Common myeloid progenitor, CD34-positive (primary cell): ENCODE results near the gene C16orf96. TPM values are rescaled to one million over a fixed set of nuclear protein-coding genes. Genes with fewer than 3 reads are reported as not detected.

Experiments used
- CTCF ChIA-PET: fragments of 350-600 bp; sonication (Branson Sonifier 250); formaldehyde crosslinking; loops from one replicate; lab custom pipeline; 2021; ENCODE audit warnings: antibody characterized with exemption; lab: Charles Lee
- POLR2A ChIA-PET: fragments of 350-600 bp; sonication (Branson Sonifier 250); formaldehyde crosslinking; loops from one replicate; lab custom pipeline; 2021; ENCODE audit warnings: antibody characterized with exemption; lab: Charles Lee
- DNase-seq, 3 donors: peaks; one replicate each; pipeline versions ENCODE4 v3.0.0 to v3.0.0-alpha.2; 2013
- H3K27ac ChIP-seq, 2 experiments: 1 replicate in 1 of 2; 2 replicates in 1 of 2; pipeline ENCODE4 v1.7.0; 2013; ENCODE audit warnings: inconsistent platforms in 2 of 2, low read length in 2 of 2, mild to moderate bottlenecking in 2 of 2, low read depth in 1 of 2, moderate library complexity in 1 of 2; ENCODE audit not compliant: severe bottlenecking in 2 of 2, insufficient read depth in 1 of 2, poor library complexity in 1 of 2
- H3K27me3 ChIP-seq, 5 experiments: replicated peaks in 2 of 5; 1 replicate in 3 of 5; 2 replicates in 2 of 5; pipeline versions ENCODE4 v1.6.1 to v1.7.0; 2013; ENCODE audit warnings: low read length in 4 of 5, mild to moderate bottlenecking in 2 of 5, moderate library complexity in 2 of 5, inconsistent platforms in 1 of 5; ENCODE audit not compliant: insufficient read depth in 5 of 5, control insufficient read depth in 4 of 5
- H3K36me3 ChIP-seq, 4 experiments: 1 replicate in 2 of 4; 2 replicates in 2 of 4; pipeline versions ENCODE4 v1.6.1 to v1.7.0; 2013; ENCODE audit warnings: low read length in 3 of 4, control low read depth in 1 of 4, mild to moderate bottlenecking in 1 of 4; ENCODE audit not compliant: control insufficient read depth in 4 of 4, insufficient read depth in 4 of 4
- H3K4me1 ChIP-seq, 4 experiments: 1 replicate in 3 of 4; 2 replicates in 1 of 4; pipeline versions ENCODE4 v1.6.1 to v1.7.1; 2013; ENCODE audit warnings: low read length in 3 of 4, mild to moderate bottlenecking in 3 of 4, control low read depth in 1 of 4, inconsistent platforms in 1 of 4, moderate library complexity in 1 of 4; ENCODE audit not compliant: control insufficient read depth in 4 of 4, insufficient read depth in 4 of 4; ENCODE audit errors: control extremely low read depth in 1 of 4
- H3K4me3 ChIP-seq, 7 experiments: 1 replicate in 4 of 7; 2 replicates in 3 of 7; pipeline versions ENCODE4 v1.5.1 to v1.7.0; 2013; ENCODE audit warnings: mild to moderate bottlenecking in 7 of 7, low read length in 6 of 7, moderate library complexity in 6 of 7, inconsistent platforms in 2 of 7, low read depth in 2 of 7, control low read depth in 1 of 7; ENCODE audit not compliant: insufficient read depth in 4 of 7, control insufficient read depth in 1 of 7; ENCODE audit errors: extremely low read depth in 1 of 7
- H3K9me3 ChIP-seq, 5 experiments: 1 replicate in 4 of 5; 2 replicates in 1 of 5; pipeline versions ENCODE4 v1.6.1 to v1.7.1; 2013; ENCODE audit warnings: low read length in 4 of 5, mild to moderate bottlenecking in 2 of 5, inconsistent platforms in 1 of 5, low read depth in 1 of 5, moderate library complexity in 1 of 5; ENCODE audit not compliant: control insufficient read depth in 4 of 5, insufficient read depth in 2 of 5; ENCODE audit errors: control extremely low read depth in 1 of 5
- WGBS: methylation state at CpG from one replicate; pipeline ENCODE4 v1.1.5; 2013; ENCODE audit not compliant: insufficient coverage; 5-methylcytosine and 5-hydroxymethylcytosine counted together
- polyA plus RNA-seq: library from polyadenylated mRNA; unstranded; fragments of 120-200 nt; gene quantifications from one replicate; pipeline ENCODE4 v1.2.1, GENCODE V29; 2013

The C16orf96 gene
- 0.33 TPM for polyA plus RNA-seq

DNA sequence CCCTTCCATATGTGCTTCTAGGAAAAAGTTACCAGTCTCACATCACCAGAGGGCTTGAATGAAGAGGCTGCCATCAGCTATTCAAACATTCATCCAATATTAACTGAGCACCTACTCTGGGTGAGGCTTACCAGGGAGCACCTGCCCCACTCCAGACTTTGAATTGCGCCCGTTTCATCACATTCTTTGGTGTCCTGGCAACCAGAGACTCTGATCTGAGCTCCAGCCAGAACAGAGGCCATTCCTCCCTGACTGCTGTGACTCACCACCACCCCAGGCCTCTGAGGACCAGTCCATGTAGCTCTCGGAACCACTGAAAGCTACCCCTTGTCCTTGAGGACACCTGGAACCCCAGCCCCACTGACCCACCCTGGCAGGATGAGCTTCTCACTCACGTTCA is at the start of gene C16orf96:
C16orf96 (plus strand) TSS at position 229 of the 400 bp plus-strand sequence; CDS start at position 379, 150 bp downstream.
- no peaks in the 10 kb centered on the region for H3K27me3 ChIP-seq
- CTCF ChIA-PET, result interaction anchor here (1.0 to 18.8 kb wide), 7 partner anchors 10 to 55 kb away, joined by 3 to 375 read pairs (median 3); no protein-coding TSS in a partner anchor
- no peaks in the 10 kb centered on the region for H3K4me1 ChIP-seq
- WGBS, result 100% methylated on average over 2 of the region's 4 CpGs
- no peaks in the 10 kb centered on the region for H3K9me3 ChIP-seq
- no peak for DNase-seq
- POLR2A ChIA-PET, result no interaction called here
- no peaks in the 10 kb centered on the region for H3K36me3 ChIP-seq
- H3K27ac ChIP-seq, result no peak within 1 kb of the TSS
- no peak within 1 kb of the TSS for H3K4me3 ChIP-seq

DNA sequence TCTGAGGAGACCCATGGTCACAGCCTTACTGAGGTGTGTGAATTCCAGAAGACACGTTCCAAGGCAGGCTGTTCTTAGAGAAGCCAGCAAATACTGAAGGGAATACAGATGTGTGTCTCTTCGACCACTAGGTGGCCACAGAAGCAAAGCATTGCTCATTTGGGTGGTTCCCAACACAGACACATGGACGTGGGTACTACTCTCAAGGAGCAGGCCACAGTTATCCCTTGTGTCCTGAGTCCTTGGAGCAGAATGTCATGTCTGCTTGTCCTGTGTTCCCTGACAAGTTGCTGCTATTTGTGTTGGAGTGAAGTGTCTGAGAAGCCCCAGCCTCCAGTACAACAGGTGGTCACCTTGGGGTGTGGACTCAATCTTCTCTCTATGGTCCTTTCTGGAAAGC is 49.7 kb upstream of the C16orf96 start:
- Histone ChIP-seq H3K4me1 (peaks cover 16 to 33% (median 31%) of the 10 kb centered on the region in 4 experiments), H3K36me3 (peaks cover 2 to 50% (median 28%) of the 10 kb centered on the region in 4 experiments), H3K4me3 (no peak overlapping the region), H3K27ac (peak overlapping the region; percentile 27 to 57), H3K27me3 (no peaks in the 10 kb centered on the region), H3K9me3 (no peaks in the 10 kb centered on the region)
- CTCF ChIA-PET, result interaction anchor here (0.6 to 15.2 kb wide), 31 partner anchors 6 to 450 kb away, joined by 3 to 375 read pairs (median 4); partner anchors contain the start of genes C16orf96, HMOX2, NMRAL1 and UBALD1
- WGBS, result 5% methylated on average over 3 of the region's 3 CpGs
- peak; percentile 78 to 87 (median 82) for DNase-seq
- POLR2A ChIA-PET, result interaction anchor here (0.5 to 0.7 kb wide), 2 partner anchors 79 to 180 kb away, joined by 3 read pairs; no protein-coding TSS in a partner anchor

DNA sequence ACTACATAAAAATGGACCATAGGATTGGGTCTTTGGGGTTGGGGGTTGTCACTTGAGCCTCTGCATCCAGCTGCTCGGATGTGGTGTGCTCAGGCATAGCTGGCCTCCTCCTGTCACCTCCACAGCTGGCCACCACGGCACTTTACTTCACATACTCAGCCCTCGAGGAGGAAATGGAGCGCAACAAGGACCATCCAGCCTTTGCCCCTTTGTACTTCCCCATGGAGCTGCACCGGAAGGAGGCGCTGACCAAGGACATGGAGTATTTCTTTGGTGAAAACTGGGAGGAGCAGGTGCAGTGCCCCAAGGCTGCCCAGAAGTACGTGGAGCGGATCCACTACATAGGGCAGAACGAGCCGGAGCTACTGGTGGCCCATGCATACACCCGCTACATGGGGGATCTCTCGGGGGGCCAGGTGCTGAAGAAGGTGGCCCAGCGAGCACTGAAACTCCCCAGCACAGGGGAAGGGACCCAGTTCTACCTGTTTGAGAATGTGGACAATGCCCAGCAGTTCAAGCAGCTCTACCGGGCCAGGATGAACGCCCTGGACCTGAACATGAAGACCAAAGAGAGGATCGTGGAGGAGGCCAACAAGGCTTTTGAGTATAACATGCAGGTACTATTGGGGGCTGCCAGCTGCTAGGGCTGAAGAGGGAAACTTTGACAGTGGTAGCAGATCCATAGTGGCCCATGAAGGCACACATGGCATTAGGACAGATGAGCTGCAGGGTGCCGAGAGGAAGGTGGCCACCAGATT is 48.4 kb upstream of the C16orf96 start:
- no peaks in the 10 kb centered on the region for H3K27me3 ChIP-seq
- DNase-seq, result no peak

DNA sequence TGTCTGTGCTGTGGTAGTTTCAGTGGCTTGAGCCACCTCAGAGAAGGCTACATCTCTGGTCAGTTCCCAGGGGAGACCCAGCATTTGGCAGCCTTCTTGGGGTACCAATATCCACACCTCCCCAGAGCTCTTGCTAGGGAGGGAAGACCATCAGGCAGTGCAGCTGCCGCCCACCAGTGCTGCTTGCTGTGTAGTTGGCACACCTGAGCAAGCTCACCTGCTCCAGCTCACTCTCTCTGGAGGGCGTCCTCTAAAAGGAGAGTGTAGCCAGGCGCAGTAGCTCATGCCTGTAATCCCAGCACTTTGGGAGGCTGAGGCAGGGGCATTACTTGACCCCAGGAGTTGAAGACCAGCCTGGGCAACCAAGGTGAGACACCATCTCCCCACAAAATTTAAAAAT is 47.3 kb upstream of the C16orf96 start:
- no peak for DNase-seq
- ChIA-PET CTCF (interaction anchor here (0.8 to 15.2 kb wide), 19 partner anchors 8 to 149 kb away, joined by 3 to 375 read pairs (median 9); partner anchors contain the start of genes C16orf96, CDIP1, HMOX2 and MGRN1), POLR2A (no interaction called here)
- Histone ChIP-seq H3K27me3 (no peaks in the 10 kb centered on the region), H3K27ac (no peak overlapping the region), H3K9me3 (no peaks in the 10 kb centered on the region), H3K4me3 (no peak overlapping the region), H3K36me3 (peaks cover 2 to 73% (median 37%) of the 10 kb centered on the region in 4 experiments), H3K4me1 (peaks cover 16 to 56% (median 54%) of the 10 kb centered on the region in 4 experiments)
- no CpG with 5 or more reads among the region's 3 CpGs for WGBS

More for the DNA sequence above, 48.4 kb upstream of the C16orf96 start:
- Histone ChIP-seq H3K4me3 (no peak overlapping the region), H3K4me1 (peaks cover 16 to 47% (median 43%) of the 10 kb centered on the region in 4 experiments), H3K27ac (no peak overlapping the region), H3K9me3 (no peaks in the 10 kb centered on the region), H3K36me3 (peaks cover 2 to 64% (median 37%) of the 10 kb centered on the region in 4 experiments)
- POLR2A ChIA-PET, result no interaction called here
- WGBS, result 98% methylated on average over 17 of the region's 17 CpGs
- CTCF ChIA-PET, result interaction anchor here (0.8 to 15.2 kb wide), 29 partner anchors 7 to 448 kb away, joined by 3 to 375 read pairs (median 6); partner anchors contain the start of genes C16orf96, CDIP1, HMOX2 and MGRN1

DNA sequence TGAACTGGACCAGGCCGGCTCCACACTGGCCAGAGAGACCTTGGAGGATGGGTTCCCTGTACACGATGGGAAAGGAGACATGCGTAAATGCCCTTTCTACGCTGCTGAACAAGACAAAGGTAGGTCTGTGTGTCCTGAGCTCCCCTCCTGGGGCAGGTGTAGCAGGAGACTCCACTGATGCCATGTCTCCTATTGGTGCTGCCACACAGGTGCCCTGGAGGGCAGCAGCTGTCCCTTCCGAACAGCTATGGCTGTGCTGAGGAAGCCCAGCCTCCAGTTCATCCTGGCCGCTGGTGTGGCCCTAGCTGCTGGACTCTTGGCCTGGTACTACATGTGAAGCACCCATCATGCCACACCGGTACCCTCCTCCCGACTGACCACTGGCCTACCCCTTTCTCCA is 46.7 kb upstream of the C16orf96 start:
- POLR2A ChIA-PET, result no interaction called here

DNA sequence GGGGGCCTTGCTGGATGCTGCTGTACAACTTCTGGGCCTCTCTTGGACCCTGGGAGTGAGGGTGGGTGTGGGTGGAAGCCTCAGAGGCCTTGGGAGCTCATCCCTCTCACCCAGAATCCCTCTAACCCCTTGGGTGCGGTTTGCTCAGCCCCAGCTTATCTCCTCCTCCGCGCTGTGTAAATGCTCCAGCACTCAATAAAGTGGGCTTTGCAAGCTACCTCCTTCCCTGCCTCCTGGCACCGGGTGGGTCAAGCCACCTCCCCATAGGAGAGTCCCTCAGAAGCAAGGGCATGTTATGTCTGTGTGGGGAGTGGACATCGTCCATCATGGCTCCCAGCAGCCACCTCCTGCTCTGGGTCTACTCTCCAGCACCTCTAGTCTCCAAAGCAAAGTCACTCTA is 46.0 kb upstream of the C16orf96 start:
- H3K9me3 ChIP-seq, result no peaks in the 10 kb centered on the region
- peaks cover 2 to 78% (median 37%) of the 10 kb centered on the region in 4 experiments for H3K36me3 ChIP-seq
- POLR2A ChIA-PET, result no interaction called here
- H3K4me1 ChIP-seq, result peaks cover 18 to 62% (median 60%) of the 10 kb centered on the region in 4 experiments
- H3K27ac ChIP-seq, result no peak overlapping the region
- WGBS, result 89% methylated on average over 4 of the region's 5 CpGs
- no peak for DNase-seq
- H3K27me3 ChIP-seq, result no peaks in the 10 kb centered on the region
- CTCF ChIA-PET, result interaction anchor here (0.7 to 15.2 kb wide), 14 partner anchors 9 to 446 kb away, joined by 3 to 375 read pairs (median 5); partner anchors contain the start of gene C16orf96
- H3K4me3 ChIP-seq, result no peak overlapping the region

More for the DNA sequence above, 46.7 kb upstream of the C16orf96 start:
- CTCF ChIA-PET, result interaction anchor here (1.1 to 15.2 kb wide), 12 partner anchors 9 to 446 kb away, joined by 3 to 375 read pairs (median 6); partner anchors contain the start of genes C16orf96 and HMOX2
- Histone ChIP-seq H3K9me3 (no peaks in the 10 kb centered on the region), H3K4me1 (peaks cover 19 to 59% (median 58%) of the 10 kb centered on the region in 4 experiments), H3K27ac (no peak overlapping the region), H3K4me3 (no peak overlapping the region), H3K27me3 (no peaks in the 10 kb centered on the region), H3K36me3 (peaks cover 2 to 78% (median 37%) of the 10 kb centered on the region in 4 experiments)
- no peak for DNase-seq
- whole genome bisulfite sequencing, result 97% methylated on average over 8 of the region's 8 CpGs
